Heart right ventricle (tissue), 16 donors: Measurements from ENCODE around the gene PPIL6. TPM values are rescaled to one million over a fixed set of nuclear protein-coding genes. Genes with fewer than 3 reads are reported as not detected.

Experiments
- ATAC-seq, 8 donors: fragments of 200-7000 bp; cut with Tn5 transposase; one replicate each; pipeline ENCODE4 v1.9.1; 2020; ENCODE audit warnings: mild to moderate bottlenecking in 8 of 8, moderate library complexity in 8 of 8, moderate number of reproducible peaks in 1 of 8
- DNase-seq, 2 donors: peaks; one replicate each; pipeline ENCODE4 v3.0.0-alpha.2; 2020
- H3K27ac ChIP-seq, 10 donors: fragments of 200-600 bp; sonication (generic) in 2 of 10; one replicate each; pipeline versions ENCODE4 v1.5.0 to v1.8.0; 2020 to 2022; ENCODE audit warnings: mild to moderate bottlenecking in 3 of 10
- H3K27me3 ChIP-seq, 7 donors: fragments of 200-600 bp; one replicate each; pipeline ENCODE4 v1.8.0; 2021 to 2022; ENCODE audit warnings: mild to moderate bottlenecking in 2 of 7
- H3K36me3 ChIP-seq, 9 donors: fragments of 200-600 bp; sonication (generic) in 1 of 9; one replicate each; pipeline versions ENCODE4 v1.5.0 to v1.8.0; 2020 to 2022; ENCODE audit warnings: mild to moderate bottlenecking in 2 of 9
- H3K4me1 ChIP-seq, 9 donors: fragments of 200-600 bp; sonication (generic) in 1 of 9; one replicate each; pipeline versions ENCODE4 v1.5.0 to v1.8.0; 2020 to 2022; ENCODE audit warnings: mild to moderate bottlenecking in 4 of 9
- H3K4me3 ChIP-seq, 10 donors: fragments of 200-600 bp; sonication (generic) in 2 of 10; one replicate each; pipeline versions ENCODE4 v1.5.0 to v1.8.0; 2020 to 2022; ENCODE audit warnings: mild to moderate bottlenecking in 7 of 10, moderate library complexity in 2 of 10
- H3K9me3 ChIP-seq, 11 donors: fragments of 200-600 bp in 10 of 11; sonication (generic) in 2 of 11; one replicate each; pipeline versions ENCODE4 v1.5.0 to v1.8.0; 2013 to 2022; ENCODE audit warnings: mild to moderate bottlenecking in 2 of 11, control low read depth in 1 of 11, moderate library complexity in 1 of 11
- CTCF ChIP-seq, 9 donors: fragments of 200-600 bp; sonication (generic) in 2 of 9; IDR thresholded peaks; one replicate each; pipeline versions ENCODE4 v1.5.0 to v1.8.0; 2021 to 2022; ENCODE audit warnings: antibody characterized with exemption in 9 of 9, mild to moderate bottlenecking in 5 of 9, moderate library complexity in 1 of 9
- WGBS, 2 donors: extraction: QIAGEN DNeasy Blood & Tissue Kit; methylation state at CpG; one replicate each; pipeline ENCODE4 v1.1.7; 2013; ENCODE audit warnings: inconsistent platforms in 1 of 2; 5-methylcytosine and 5-hydroxymethylcytosine counted together
- intact Hi-C, 10 donors: fragments of 100-400 bp; cut with DNase I; formaldehyde crosslinking; loops; one replicate each; pipeline versions ENCODE4 v1.11.1 to v1.14.2; 2022
- polyA plus RNA-seq, 2 donors: library from polyadenylated mRNA; stranded (reverse); fragments of 200-250 nt; gene quantifications; one replicate each; pipeline ENCODE4 v1.2.3, GENCODE V29; 2013
- total RNA-seq, 10 donors: library from RNA; stranded (reverse); fragmentation: NEBNext Ultra II Directional in 3 of 10; extraction: Animal tissue kit (Norgen Biotek cat#: 25700) in 3 of 10; gene quantifications; one replicate each; pipeline versions ENCODE4 v1.2.1 to v1.2.4, GENCODE V29; 2021 to 2023
- donor health status: Arrhythmogenic right ventricular cardiomyopathy.
- donor health status: ischemic (EF 13 %, LVEDD 7.1; RV severe dilation, severe dysfunction).
- donor health status: healthy with polysubstance abuse.
- donor health status: DM: no; HTN: yes; CAD: no.
- donor health status: DM: no; HTN: no; CAD: no.
- donor health status: ischemic (EF 25% LVEDD 6.9; RV normal size, moderate dysfunction).
- donor health status: ischemic (EF 25% LVEDD 5.7; RV mildly dilated, moderate dysfunction).
- donor health status: healthy.
- donor health status: DM: yes; HTN: yes; CAD: no.
- donor health status: Ischemic cardiomyopathy.
- donor health status: ischemic (EF 35%, LVEDD 5.7; RV mildly dilated, moderate dysfunction).
- donor health status: nonischemic (EF 11% LVEDD 7.7; RV severe dilation, severe dysfunction).
- donor health status: DM: yes; HTN: yes; CAD: no.
- donor health status: PGD.
- donor health status: ischemic (EF 29% LVEDD 5.4; RV normal size, mild dysfunction).
- donor health status: nonischemic (EF 23%, LVEDD 6.1; RV moderate dilation, normal function).

Gene PPIL6
- total and polyA plus RNA-seq, 12 donors, result 0.44 to 5.2 (median 2.6) TPM

GRCh38 chr6:109445382-109445781 lies 5.0 kb upstream of the PPIL6 start:
- DNase-seq (no peak), ATAC-seq (no peak)
- Histone ChIP-seq H3K4me3 (no peak overlapping the region), H3K36me3 (peaks cover 0 to 67% (median 0%) of the 10 kb centered on the region in 9 donors), H3K27ac (no peak overlapping the region), H3K4me1 (peaks cover 9 to 18% (median 10%) of the 10 kb centered on the region in 9 donors), H3K27me3 (no peaks in the 10 kb centered on the region), H3K9me3 (no peaks in the 10 kb centered on the region)
- no peak for TF ChIP-seq CTCF (IDR thresholded peaks at IDR 0.05)
- WGBS, 2 donors, result 91 to 92% methylated on average over 9 of the region's 9 CpGs
- intact Hi-C loops, result no loop called here

GRCh38 chr6:109443425-109443950 lies 3.1 kb upstream of the PPIL6 start:
- 96 to 97% methylated on average over 10 of the region's 10 CpGs for WGBS, 2 donors
- Histone ChIP-seq H3K36me3 (peaks cover 0 to 52% (median 0%) of the 10 kb centered on the region in 9 donors), H3K27ac (no peak overlapping the region), H3K4me1 (peaks cover 9 to 27% (median 15%) of the 10 kb centered on the region in 9 donors), H3K27me3 (no peaks in the 10 kb centered on the region), H3K4me3 (no peak overlapping the region), H3K9me3 (no peaks in the 10 kb centered on the region)
- ATAC-seq, result no peak
- no peak for DNase-seq
- intact Hi-C loops, result loop anchor here in 3 of 10 donors (5.0 kb wide), 3 partner anchors 39 to 249 kb away; partner anchors contain the start of genes AK9 (in 1 of the 3), CD164 (in 1 of the 3), FIG4 (in 1 of the 3) and ZBTB24 (in 1 of the 3)
- no peak for TF ChIP-seq CTCF (IDR thresholded peaks at IDR 0.05)

GRCh38 chr6:109442393-109442924 lies 2.0 kb upstream of the PPIL6 start:
- H3K4me3 ChIP-seq, result no peak overlapping the region
- H3K9me3 ChIP-seq, result no peaks in the 10 kb centered on the region
- H3K27me3 ChIP-seq, result no peaks in the 10 kb centered on the region
- H3K27ac ChIP-seq, result no peak overlapping the region
- TF ChIP-seq CTCF (IDR thresholded peaks at IDR 0.05), result no peak
- peaks cover 0 to 50% (median 0%) of the 10 kb centered on the region in 9 donors for H3K36me3 ChIP-seq
- intact Hi-C loops, result loop anchor here in 3 of 10 donors (5.0 kb wide), 3 partner anchors 40 to 250 kb away; partner anchors contain the start of genes AK9 (in 1 of the 3), CD164 (in 1 of the 3), FIG4 (in 1 of the 3) and ZBTB24 (in 1 of the 3)
- DNase-seq, result no peak
- no peak for ATAC-seq
- H3K4me1 ChIP-seq, result peaks cover 9 to 27% (median 15%) of the 10 kb centered on the region in 9 donors
- WGBS, 2 donors, result 96 to 97% methylated on average over 6 of the region's 6 CpGs

GRCh38 chr6:109441069-109441816 lies 815 bp upstream of the PPIL6 start:
- intact Hi-C loops, result loop anchor here in 5 of 10 donors (2.0 to 5.0 kb wide), 5 partner anchors 41 to 251 kb away; partner anchors contain the start of genes CD164 (in 3 of the 5), ZBTB24 (in 2 of the 5), AK9 (in 1 of the 5) and FIG4 (in 1 of the 5)
- ATAC-seq (peak; percentile 28 to 62 (median 42)), DNase-seq (peak; percentile 45 to 48)
- no peaks in the 10 kb centered on the region for H3K27me3 ChIP-seq
- peaks cover 9 to 27% (median 15%) of the 10 kb centered on the region in 9 donors for H3K4me1 ChIP-seq
- no peaks in the 10 kb centered on the region for H3K9me3 ChIP-seq
- H3K4me3 ChIP-seq, result peak overlapping the region; percentile 65 to 97 (median 88)
- peak overlapping the region; percentile 10 to 94 (median 86) for H3K27ac ChIP-seq
- TF ChIP-seq CTCF (IDR thresholded peaks at IDR 0.05), result peak in 2 of 9 donors; percentile 16 to 24
- 1% methylated on average over 31 of the region's 31 CpGs for WGBS, 2 donors
- peaks cover 0 to 38% (median 0%) of the 10 kb centered on the region in 9 donors for H3K36me3 ChIP-seq
